UCSD-AML1 (cell line): ENCODE measurements around the gene ZNF687.

Experiments used
- DNase-seq: peaks from one replicate; lab custom pipeline; 2025; ENCODE audit not compliant: unreplicated experiment; lab: John Stamatoyannopoulos, UW

Gene ZNF687, protein sequence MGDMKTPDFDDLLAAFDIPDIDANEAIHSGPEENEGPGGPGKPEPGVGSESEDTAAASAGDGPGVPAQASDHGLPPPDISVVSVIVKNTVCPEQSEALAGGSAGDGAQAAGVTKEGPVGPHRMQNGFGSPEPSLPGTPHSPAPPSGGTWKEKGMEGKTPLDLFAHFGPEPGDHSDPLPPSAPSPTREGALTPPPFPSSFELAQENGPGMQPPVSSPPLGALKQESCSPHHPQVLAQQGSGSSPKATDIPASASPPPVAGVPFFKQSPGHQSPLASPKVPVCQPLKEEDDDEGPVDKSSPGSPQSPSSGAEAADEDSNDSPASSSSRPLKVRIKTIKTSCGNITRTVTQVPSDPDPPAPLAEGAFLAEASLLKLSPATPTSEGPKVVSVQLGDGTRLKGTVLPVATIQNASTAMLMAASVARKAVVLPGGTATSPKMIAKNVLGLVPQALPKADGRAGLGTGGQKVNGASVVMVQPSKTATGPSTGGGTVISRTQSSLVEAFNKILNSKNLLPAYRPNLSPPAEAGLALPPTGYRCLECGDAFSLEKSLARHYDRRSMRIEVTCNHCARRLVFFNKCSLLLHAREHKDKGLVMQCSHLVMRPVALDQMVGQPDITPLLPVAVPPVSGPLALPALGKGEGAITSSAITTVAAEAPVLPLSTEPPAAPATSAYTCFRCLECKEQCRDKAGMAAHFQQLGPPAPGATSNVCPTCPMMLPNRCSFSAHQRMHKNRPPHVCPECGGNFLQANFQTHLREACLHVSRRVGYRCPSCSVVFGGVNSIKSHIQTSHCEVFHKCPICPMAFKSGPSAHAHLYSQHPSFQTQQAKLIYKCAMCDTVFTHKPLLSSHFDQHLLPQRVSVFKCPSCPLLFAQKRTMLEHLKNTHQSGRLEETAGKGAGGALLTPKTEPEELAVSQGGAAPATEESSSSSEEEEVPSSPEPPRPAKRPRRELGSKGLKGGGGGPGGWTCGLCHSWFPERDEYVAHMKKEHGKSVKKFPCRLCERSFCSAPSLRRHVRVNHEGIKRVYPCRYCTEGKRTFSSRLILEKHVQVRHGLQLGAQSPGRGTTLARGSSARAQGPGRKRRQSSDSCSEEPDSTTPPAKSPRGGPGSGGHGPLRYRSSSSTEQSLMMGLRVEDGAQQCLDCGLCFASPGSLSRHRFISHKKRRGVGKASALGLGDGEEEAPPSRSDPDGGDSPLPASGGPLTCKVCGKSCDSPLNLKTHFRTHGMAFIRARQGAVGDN

GRCh38 chr1:151281969-151282882, at the start of gene ZNF687:
ZNF687 (plus strand) TSS chr1:151282299; CDS start chr1:151286292, 3,993 bp downstream.
- DNase-seq: peak; percentile 100

- no peak for DNase-seq
These were observed 46.9 kb upstream of the ZNF687 start for GRCh38 chr1:151235235-151235634.

GRCh38 chr1:151237678-151238466, 44.2 kb upstream of the ZNF687 start:
- no peak for DNase-seq

DNA sequence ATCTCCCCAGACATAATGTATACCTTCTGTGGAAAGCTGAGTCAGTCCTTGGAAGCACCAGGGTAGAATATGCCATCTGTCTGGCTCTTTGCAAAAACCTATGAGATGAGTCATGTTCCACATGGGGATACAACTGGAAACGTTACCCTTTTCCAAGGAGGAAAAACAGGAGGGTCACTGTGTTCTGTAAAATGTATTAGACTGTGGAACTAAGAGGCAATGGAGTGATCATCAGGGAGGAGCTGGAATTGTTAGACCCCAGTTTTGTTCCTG, 43.7 kb upstream of the ZNF687 start:
- no peak for DNase-seq

- no peak for DNase-seq
These were observed 39.7 kb upstream of the ZNF687 start for GRCh38 chr1:151242442-151242841.

- no peak for DNase-seq
These were observed 38.3 kb upstream of the ZNF687 start for GRCh38 chr1:151243683-151244216.

DNA sequence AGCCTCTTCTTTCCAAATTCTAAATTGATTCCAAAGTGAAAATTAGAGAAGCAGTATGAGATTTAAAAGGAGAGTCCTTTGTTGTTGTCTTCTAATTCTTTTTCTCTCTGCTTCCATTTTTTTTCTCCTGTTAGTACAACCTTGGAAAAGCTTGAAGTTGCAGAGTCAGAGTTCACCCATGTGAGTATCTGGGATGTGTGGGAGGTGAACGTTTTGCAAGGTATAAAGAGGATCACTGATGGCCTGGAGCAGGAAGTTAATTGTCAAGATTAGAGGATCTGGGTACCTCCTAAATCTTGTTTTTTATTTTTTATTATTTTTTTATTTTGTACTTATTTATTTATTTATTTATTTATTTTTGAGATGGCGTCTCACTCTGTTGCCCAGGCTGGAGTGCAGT, 35.3 kb upstream of the ZNF687 start:
- DNase-seq: no peak

DNA sequence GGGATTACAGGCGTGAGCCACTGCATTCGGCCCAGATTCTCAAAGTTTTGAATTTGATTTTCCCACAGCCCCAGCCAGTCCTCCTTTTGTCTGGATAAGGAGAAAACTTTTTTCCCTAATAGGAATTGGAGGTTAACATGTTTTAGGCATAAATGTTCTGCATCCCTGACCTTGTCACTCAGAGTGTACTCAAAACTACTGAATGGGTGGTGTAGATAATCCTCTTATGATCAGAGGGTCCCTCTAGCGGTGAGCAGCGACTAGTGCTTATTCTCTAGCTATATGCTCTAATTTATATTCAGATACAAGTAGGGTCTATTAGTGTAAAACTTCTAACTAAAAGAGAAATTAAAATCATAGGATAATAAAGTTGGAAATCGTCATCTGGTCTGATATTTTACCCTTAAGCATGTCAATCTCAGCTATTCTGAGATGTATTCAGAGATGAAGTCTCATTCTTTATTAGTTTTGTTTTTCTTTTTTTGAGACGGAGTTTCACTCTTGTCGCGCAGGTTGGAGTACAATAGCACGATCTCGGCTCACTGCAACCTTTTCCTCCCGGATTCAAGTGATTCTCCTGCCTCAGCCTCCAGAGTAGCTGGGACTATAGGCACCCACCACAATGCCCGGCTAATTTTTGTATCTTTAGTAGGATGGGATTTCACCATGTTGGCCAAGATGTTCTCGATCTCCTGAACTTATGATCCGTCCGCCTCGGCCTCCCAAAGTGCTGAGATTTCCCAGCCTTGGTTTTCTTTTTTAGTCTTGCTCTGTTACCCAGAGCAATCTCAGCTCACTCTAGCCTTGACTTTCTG, 30.2 kb upstream of the ZNF687 start:
- peak; percentile 22 for DNase-seq

GRCh38 chr1:151254217-151255213, 27.6 kb upstream of the ZNF687 start, which contains the start of gene PSMD4:
PSMD4 (plus strand) TSS chr1:151254734; CDS start chr1:151254783, 49 bp downstream.
- DNase-seq: peak; percentile 93

- DNase-seq: no peak
These were observed 26.7 kb upstream of the ZNF687 start for GRCh38 chr1:151255381-151255780.

GRCh38 chr1:151259351-151259750, 22.7 kb upstream of the ZNF687 start:
- no peak for DNase-seq

DNA sequence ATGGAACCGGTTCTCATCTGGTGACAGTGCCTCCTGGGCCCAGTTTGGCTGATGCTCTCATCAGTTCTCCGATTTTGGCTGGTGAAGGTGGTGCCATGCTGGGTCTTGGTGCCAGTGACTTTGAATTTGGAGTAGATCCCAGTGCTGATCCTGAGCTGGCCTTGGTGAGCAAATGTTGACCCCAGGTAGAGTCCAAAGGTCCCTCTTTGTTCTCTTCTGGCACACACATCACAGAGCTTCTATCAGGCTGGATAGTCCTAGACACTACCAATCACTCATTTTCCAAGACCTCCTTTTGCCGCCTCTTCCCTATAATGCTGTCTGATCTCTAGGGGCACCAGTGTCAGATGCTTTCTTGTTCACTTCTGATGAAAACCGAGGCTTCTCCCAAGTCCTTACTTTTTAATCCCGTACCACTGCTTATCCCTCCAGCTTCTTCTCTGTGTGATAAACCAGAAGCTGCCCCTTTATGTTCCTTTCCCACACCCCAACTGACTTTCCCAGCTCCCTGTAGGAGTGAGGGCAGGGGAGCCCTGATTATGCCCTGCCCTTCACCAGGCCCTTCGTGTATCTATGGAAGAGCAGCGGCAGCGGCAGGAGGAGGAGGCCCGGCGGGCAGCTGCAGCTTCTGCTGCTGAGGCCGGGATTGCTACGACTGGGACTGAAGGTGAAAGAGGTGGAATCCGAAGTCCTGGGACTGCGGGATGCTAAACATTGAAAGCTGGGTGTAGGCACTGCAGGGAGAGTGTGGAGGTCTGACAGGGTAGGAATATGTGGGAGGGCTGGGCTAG, 16.5 kb upstream of the ZNF687 start:
- DNase-seq: no peak

GRCh38 chr1:151266315-151266714, 15.8 kb upstream of the ZNF687 start:
- no peak for DNase-seq

- DNase-seq: no peak
These were observed 15.3 kb upstream of the ZNF687 start for GRCh38 chr1:151266821-151267220.

GRCh38 chr1:151267760-151268159, 14.3 kb upstream of the ZNF687 start:
- DNase-seq: peak; percentile 21

- no peak for DNase-seq
These were observed 8.1 kb upstream of the ZNF687 start for GRCh38 chr1:151273924-151274466.
